SKM-1 treated with dmso at 0.1 percent for 144 hours (cell line): ENCODE data around the gene PDE9A.
"Not testable (repeated sequence)": the region's sequence is repeated elsewhere in the genome, so short reads cannot be mapped to it uniquely, and the experiment has no call there.

Experiments
- DNase-seq: peaks from one replicate; lab custom pipeline; 2025; ENCODE audit not compliant: unreplicated experiment; lab: John Stamatoyannopoulos, UW

Gene PDE9A

DNA sequence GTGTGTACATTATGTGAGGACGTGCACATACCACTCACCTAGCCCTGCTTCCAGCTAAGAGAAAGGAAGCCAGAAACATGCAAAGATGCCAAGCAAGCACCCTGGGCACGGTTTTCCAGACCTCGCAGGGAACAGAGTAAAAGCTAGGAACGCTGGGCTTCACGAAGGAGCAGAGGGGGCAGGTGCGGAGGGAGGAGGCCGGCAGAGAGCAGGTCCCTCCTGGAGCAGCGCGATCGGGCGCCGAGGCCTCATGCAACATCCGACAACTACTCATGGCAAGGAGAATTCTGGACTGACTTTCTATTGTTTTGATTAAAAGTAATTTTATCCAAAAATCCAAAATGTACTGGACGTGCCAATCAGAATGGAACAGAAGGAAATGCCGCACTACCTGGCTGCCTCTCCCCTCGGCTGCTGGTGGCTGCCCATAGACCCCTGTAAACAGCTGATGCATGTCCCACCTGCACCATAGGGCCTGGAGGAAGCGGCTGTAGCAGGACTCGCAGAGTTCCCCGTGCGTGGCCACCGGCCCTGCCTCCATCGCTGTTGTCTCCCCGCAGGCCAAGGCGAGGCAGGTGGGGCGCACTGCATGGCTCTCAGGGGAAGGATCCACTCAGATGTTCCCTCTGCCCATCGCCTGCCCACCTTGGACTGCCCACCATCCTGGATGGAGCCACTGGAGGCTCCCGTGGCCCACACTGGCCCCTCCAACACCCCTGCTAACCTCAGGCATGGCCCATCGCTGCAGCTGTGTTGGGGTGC lies 132.4 kb downstream of the PDE9A start:
- no peak for DNase-seq

DNA sequence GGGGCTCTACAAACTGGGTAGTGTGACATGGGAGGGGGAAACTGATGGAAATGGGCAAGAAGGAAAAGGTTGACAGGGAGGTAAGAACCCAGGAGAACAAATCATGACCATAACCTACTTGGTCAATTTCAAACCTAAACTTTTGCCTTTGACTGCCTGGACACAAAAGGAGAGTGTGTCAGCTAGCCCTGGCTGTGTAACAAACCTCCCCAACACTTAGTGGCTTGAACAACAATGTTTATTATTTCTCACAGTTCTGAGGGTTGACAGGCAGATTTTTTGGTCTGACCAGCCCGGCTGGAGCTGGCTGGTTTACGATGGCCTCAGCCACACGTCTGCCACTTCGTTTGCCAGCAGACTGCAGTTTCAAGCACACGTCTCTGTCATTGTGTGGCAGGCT lies 133.5 kb downstream of the PDE9A start:
- DNase-seq: no peak

DNA sequence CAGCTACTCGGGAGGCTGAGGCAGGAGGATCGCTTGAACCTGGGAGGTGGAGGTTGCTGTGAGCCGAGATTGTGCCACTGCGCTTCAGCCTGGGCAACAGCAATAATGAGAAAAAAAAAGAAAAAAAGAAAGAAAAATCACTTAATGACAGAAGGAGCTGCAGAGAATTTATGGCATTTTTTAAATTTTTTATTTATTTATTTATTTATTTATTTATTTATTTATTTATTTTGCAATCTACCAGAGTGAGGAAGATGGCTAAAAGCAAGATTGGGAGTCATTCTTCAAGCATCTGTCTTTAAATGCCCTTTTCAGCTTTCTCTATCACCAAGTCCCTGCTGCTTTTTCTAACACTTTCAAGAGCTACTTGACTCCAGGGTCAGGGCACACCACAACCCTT lies 134.2 kb downstream of the PDE9A start:
- no peak for DNase-seq

DNA sequence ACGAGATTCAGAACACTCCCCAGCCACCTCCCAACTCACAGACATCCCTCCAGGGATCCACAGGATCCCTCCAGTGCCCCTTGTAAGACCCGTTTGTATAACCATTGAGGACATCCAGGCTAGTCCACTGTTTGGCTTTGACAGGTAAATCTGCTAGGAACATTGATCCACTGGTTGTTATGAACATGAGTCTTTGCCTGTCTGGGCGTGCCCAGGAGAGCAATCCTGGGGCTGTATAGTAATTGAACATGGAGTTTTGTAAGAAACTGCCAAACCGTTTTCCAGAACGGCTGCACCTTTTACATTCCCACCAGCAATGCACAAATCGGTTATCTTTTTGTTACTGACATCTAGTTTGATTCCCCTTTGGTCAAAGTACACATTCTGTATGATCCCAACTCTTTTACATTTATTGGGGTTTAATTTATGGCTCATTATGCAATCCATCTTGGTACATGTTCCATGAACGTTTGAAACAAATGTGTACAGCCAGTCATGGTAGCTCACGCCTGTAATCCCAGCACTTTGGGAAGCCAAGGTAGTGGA lies 137.2 kb downstream of the PDE9A start:
- no peak for DNase-seq

DNA sequence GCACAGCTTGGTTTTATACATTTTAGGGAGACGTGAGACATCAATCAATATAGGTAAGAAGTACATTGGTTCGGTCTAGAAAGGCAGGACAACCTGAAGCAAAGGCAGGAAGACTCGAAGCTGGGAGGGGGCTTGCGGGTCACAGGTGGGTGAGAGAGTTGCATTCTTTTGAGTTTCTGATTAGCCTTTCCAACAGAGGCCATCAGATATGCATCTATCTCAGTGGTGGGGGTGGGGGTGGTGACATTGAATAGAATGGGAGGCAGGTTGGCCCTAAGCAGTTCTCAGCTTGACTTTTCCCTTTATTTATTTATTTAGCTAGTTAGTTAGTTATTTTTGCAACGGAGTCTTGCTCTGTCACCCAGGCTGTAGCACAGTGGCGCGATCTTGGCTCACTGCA lies 140.4 kb downstream of the PDE9A start:
- no peak for DNase-seq

DNA sequence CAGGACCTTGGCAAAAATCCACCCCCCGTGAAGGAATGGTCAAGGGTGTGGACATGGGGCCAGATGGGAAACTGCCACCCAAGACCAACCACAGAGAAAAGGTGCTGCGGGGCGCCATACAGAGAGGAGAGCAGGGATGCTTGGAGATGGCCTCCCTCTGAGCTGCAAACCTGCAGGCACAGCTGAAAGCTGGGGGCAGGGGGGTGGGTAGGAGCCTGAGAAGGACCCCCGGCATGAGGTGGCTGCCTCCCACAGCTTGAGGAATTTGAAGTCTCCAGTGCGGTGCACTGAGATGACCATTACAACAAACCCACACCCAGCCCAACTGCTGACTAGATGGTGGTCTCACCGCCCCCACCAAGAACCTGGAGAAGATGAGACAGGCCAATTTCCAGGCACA lies 141.1 kb downstream of the PDE9A start:
- DNase-seq: no peak

DNA sequence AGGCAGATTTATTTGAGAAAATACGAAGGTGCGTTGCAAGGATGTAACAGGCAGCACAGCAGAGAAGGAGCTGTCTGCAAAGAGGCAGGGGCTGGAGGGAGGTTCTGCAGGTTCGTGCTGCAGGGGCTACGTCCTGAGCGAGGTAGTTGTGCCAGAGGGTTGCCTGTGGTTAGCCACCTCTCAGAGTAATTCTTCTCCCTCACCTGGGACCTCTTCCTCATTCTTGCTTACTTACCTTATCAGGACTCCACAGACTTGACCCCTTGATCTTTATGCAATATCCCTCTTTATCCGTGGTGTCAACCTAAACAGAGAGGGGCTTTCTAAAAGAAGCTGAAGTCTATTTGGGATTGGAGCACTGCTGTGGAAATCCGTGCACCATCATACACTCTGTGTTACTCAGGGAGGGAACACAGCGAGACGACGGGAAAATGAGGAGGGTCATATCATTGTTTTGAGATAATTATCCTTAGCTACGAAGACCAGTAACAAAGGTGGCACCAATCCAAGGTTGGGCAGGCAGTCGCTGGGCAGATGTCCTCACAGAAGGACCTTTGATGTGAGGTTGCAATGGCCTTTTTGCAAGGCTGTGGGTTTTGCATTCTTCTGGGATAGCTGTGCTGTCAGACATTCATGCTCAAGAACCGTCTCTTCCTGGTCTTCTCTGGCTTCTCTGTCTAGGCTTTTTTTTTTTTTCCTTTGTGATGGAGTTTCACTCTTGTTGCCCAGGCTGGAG lies 143.1 kb downstream of the PDE9A start:
- DNase-seq: no peak

DNA sequence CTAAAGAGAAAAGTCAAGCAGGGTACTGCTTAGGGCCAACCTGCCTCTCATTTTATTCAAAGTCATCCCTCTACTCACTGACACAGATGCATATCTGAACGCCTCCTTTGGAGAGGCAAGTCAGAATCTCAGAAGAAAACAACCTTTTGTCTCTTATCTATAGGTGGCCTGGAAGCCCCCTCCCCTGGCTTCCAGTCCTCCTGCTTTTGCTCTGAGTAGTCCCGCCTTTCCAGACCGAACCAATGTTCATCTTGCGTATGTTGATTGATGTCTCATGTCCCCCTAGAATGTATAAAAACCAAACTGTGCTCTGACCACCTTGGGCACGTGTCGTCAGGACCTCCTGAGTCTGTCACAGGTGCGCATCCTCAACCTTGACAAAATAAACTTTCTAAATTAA lies 144.1 kb downstream of the PDE9A start:
- no peak for DNase-seq

DNA sequence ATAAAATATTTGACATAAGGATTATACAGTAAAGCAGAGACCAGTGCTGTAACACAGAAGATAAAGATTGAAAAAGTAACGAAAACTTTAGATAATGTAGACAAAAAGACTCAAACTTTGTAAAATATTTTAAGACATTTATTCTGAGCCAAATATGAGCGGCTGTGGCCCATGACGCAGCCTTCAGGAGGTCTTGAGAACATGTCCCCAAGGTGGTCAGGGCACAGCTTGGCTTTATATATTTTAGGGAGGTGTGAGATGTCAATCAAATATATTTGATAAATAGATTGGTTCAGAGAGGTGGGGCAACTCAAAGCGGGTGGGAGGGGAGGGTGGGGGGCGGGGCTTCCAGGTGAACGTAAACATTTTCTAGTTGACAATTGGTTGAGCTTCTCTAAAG lies 144.7 kb downstream of the PDE9A start:
- DNase-seq: no peak

DNA sequence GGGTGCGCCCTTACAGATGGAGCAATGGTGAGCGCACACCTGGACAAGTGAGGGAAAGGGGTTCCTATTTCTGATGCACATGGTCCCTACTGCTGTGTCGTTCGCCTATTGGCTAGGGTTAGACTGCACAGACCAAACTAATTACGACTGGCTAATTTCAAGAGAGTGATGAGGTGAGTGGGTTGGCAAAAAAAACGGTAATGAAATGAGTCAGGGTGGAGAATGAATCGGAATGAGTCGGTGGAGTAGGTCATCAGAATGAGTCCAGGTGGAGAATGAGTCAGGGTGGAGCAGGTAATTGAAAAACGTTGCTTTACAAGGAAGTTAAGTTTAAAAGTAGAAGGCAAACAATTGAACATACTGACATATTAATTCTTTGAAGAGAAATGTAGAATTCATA lies 146.1 kb downstream of the PDE9A start:
- DNase-seq: no peak

DNA sequence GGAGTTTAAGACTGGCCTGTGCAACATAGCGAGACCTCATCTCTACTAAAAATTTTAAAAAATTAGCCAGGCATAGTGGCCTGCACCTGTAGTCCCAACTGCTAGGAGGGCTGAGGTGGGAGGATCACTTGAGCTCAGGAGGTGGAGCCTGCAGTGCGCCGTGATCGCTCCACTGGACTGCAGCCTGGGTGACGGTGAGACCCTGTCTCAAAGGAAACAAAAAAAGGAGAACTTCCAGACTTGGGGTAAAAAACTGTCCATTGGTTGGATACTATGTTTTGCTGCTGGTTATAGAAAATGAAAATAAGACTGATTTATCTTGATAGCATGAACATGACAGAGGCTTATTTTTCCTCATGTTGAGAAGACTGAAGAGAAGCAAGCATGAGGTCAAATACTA lies 146.5 kb downstream of the PDE9A start:
- no peak for DNase-seq

DNA sequence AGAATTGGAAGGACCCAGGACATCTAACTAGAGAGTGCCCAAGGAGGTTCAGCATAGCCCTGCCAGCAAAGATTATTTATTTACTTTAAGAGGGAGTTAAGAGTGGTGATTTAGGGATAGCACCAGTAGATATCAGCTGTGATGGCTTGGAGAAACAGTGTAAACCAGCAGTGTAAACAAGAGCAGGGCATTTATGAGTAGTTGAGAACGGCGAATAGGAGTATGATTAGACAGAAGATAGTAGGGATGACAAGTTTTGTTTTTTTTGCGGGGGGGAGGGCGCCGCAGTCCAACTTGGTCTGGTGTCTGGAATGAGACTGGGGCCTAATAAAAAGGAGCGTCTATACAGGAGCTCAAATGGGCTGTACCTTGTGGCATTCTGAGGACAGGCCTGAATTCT lies 148.2 kb downstream of the PDE9A start:
- DNase-seq: not testable (repeated sequence)

DNA sequence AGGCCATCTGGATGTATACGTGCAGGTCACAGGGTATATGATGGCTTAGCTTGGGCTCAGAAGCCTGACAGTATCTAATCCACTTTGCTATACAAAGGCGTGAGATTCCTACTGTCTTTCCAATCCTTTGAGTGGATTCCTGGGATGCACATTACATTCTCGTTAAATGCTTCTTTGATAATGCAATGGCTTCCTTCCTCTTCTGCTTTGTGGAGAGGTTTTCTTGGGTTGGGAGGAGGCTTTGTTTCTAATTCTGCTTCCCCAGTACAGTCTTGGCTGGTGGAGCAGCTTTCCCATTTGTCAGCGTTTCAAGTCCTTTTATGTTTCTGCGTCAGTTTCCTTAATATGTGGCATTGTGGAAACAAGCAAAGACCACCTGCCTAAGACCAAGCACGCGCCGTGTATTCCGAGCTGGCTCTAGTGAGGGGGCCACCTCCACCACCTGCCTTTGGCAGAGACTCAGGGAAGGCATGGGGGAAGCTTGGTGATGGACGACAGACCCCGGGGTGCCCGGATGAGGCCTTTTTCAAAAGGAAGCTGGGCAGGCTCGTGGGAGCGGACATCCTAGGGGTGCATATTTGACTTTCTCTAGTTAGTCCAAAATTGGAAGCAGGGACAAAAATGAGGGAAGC lies 153.2 kb downstream of the PDE9A start:
- peak; percentile 8 for DNase-seq

DNA sequence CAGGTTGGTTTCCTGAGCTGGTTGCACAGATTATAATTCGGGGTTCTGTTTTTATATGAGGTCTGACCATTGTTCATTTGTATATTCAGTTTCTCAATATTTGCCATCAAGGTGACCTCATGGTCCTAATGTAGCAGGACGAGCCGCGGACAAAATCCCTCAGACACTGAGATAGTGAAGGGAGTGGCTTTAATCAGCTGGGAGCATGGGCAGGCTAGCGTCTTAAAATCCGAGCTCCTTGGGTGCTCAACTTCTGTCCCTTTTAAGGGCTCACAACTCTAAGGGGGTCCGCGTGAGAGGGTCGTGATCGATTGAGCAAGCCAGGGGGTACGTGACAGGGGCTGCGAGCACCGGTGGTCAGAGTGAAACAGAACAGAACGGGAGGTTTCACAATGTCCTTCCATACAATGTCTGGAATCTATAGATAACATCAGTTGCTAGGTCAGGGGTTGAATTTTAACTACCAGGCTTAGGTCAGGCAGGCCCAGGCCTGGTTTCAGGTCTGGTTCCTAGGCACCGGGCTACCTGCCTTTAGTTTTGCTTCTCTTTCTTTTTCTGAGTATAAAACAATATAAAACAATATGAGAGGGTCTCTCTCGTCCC lies 154.0 kb downstream of the PDE9A start:
- DNase-seq: not testable (repeated sequence)

DNA sequence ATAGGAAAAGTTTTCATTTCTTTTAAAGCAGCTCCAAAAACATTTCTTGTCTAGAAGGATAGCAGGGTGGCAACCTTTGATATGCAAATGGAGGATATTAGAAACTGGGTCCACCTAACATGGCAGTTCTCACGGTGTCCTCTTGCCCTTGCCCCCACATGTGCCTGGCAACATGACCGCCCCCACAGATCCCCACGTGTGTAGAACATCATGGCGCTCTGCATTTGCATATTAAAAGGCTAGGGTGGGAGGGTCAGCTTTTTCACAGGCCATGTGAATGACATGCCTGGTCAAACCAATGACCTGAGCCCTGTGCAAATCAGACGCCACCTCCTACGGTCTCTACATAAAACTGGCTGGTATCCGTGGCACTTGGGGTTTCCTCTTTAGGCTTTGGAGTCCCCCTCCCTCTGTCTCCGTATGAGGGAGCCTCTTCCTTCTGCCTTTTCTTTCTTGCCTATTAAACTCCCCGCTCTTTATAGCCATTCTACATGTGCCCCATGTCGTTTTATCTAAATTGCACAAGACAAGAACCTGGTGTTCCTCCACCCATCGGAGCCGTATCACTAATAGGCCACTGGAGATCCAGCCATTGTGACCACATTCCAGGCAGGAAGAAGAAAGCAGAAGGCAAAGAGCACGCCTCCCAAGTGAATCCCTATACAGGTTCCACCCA lies 154.7 kb downstream of the PDE9A start:
- DNase-seq: no peak

DNA sequence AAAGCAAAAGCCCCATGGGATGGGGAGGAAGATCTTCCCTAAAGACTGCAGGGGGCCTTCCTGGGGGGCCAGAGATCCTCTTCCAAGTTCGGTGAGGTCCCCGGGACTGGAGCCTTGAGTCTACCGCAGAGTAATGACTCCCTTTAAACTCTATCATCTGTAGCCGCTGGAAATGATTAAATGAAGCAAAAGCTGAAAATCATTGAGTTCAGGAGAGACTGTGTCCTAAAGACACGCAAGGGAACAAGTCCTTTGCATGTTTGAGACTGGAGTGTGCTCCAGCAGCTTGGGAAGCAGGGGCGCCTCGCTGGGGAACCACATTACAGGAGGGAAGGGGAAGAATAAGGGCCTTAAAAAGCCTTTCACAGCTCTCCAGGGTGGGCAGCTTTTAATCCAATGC lies 155.8 kb downstream of the PDE9A start:
- DNase-seq: no peak

DNA sequence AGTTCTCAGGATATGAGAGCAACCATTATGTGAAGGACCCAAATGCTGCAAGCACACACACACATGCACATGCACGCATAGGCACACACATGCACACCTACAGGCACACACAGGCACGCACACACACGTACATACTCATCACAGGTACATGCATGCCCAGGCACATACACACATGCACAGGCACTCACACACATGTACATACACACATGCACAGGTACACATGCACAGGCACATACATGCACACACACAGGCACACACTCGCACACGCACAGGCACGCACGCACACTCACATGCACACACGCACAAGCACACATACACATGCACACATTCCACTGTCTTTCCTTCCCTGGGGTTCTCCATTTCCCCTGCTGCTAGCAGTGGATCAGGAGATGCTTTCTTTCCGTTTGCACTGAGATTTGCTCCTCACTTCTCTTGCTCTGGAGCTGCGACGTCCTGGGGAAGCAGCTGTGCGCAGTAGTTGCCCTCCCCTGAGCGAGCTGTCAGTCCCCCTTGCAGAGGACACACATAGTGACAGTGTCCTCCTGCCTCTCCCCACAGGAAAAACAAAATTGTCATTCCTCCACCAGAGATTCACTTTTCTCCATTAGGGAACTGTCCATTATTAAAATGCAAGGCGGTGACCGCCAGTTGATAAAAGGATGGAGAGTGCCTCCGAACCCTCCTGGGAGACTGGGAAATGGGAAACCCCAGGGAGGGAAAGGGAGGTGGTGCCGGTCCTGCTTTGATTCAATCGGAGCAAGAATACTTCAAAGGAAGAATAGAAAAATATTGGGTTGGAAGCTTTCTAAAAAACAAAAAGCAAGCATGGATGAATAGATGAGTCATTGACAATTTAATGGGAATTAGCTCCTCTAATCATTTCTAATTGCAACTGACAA lies 156.4 kb downstream of the PDE9A start:
- DNase-seq: no peak

DNA sequence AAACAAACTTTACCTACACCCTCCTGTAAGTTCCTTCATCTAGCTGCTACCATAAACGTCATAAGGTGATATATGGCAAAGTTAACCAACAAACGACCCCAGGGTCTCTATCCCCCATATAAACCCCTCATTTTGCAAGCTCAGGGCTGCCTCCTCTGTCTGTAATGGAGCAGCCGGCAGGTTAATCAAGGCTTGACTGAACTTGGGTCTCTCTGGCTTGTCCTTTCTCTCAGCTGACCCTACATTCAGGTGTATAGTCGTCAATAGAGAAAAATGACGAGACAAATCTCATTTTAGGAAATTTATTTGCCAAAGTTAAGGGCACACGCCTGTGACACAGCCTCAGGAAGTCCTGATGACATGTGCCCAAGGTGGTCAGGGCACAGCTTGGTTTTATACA lies 158.5 kb downstream of the PDE9A start:
- no peak for DNase-seq

DNA sequence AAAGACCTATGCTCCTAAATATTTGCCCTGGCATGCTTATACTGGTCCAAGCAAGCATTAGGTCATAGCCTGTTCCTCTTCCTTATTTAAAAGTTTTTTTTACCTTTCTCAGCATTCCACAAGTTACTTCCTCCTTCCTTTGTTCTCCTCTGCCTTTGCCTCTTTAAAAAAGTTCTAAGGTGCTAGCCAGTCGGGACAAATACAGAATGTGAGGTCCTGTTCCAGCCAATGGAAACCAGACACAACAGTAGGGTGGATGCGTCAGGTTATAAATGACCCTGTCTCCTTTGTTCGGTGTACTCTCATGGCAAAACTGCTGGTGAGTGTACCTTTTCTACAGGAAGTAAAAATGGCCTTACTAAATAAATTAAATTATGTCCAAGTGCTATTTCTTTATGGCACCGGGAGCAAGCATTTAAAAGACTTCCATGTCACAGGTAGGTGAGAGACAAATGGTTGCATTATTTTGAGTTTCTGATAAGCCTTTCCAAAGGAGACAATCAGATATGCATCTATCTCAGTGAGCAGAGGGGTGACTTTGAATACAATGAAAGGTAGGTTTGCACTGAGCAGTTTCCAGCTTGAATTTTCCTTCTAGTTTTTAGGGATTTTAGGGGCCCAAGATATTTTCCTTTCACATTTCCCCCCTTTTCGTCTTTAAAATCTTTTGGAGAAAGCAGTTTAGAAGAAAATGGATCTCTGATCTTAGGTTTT lies 159.3 kb downstream of the PDE9A start:
- not testable (repeated sequence) for DNase-seq
